Neural crest cell (in vitro differentiated cells): Measurements from ENCODE around the gene PCDHB6. TPM values are rescaled to one million over a fixed set of nuclear protein-coding genes. Genes with fewer than 3 reads are reported as not detected.
"Not testable (repeated sequence)": the region's sequence is repeated elsewhere in the genome, so short reads cannot be mapped to it uniquely, and the experiment has no call there.

Experiments
- DNase-seq: peaks from one replicate; pipeline ENCODE4 v3.0.0; 2021; ENCODE audit warnings: low read depth, mixed read lengths, low spot score
- H3K27ac Mint-ChIP-seq: one replicate; pipeline ENCODE4 v1.8.0; 2021; ENCODE audit warnings: mild to moderate bottlenecking, mixed read lengths; ENCODE audit not compliant: unreplicated experiment
- H3K27me3 Mint-ChIP-seq: 2 replicates; pipeline ENCODE4 v1.8.0; 2021; ENCODE audit warnings: low read depth, mild to moderate bottlenecking, mixed read lengths
- H3K36me3 Mint-ChIP-seq: 2 replicates; pipeline ENCODE4 v1.8.0; 2021; ENCODE audit warnings: low read depth, mild to moderate bottlenecking, mixed read lengths
- H3K4me1 Mint-ChIP-seq: 2 replicates; pipeline ENCODE4 v1.8.0; 2021; ENCODE audit warnings: mixed read lengths
- H3K4me3 Mint-ChIP-seq: one replicate; pipeline ENCODE4 v1.8.0; 2021; ENCODE audit warnings: mild to moderate bottlenecking, mixed read lengths
- H3K9me3 Mint-ChIP-seq: 2 replicates; pipeline ENCODE4 v1.8.0; 2021; ENCODE audit warnings: mixed read lengths
- total RNA-seq: library from RNA; stranded (reverse); gene quantifications from 2 replicates; pipeline ENCODE4 v1.2.1, GENCODE V29; 2021
- TF ChIP-seq, protein P1 (sequence below): fragments of 200-600 bp; sonication (generic); conservative IDR thresholded peaks from 2 replicates; pipeline ENCODE4 v1.5.0; 2021; ENCODE audit warnings: antibody characterized with exemption, mild to moderate bottlenecking

PCDHB6 gene
- total RNA-seq, 1 donor from 2014 or later: 0.70 TPM

DNA sequence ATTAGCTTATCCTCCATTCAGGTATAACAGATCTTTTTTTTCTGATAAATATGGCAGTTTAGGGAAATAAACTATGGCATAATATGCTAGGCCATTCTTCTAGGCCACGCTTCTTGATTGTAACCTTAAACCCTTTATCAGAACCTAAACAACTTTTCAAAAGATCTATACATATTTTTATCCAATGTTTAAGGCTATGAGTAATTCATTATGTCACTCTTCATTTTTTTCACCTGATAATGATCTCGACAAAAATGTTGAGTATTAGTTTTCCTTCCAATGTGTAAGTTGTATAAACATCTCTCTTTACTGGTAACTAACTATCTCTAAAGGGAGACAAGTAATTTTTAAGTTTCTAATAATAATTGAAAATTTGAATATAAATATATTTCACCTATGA is 30.6 kb upstream of the PCDHB6 start:
- TF ChIP-seq, protein P1, sequence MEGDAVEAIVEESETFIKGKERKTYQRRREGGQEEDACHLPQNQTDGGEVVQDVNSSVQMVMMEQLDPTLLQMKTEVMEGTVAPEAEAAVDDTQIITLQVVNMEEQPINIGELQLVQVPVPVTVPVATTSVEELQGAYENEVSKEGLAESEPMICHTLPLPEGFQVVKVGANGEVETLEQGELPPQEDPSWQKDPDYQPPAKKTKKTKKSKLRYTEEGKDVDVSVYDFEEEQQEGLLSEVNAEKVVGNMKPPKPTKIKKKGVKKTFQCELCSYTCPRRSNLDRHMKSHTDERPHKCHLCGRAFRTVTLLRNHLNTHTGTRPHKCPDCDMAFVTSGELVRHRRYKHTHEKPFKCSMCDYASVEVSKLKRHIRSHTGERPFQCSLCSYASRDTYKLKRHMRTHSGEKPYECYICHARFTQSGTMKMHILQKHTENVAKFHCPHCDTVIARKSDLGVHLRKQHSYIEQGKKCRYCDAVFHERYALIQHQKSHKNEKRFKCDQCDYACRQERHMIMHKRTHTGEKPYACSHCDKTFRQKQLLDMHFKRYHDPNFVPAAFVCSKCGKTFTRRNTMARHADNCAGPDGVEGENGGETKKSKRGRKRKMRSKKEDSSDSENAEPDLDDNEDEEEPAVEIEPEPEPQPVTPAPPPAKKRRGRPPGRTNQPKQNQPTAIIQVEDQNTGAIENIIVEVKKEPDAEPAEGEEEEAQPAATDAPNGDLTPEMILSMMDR: no peak
- no peak overlapping the region for H3K27ac Mint-ChIP-seq
- no peaks in the 10 kb centered on the region for H3K4me1 Mint-ChIP-seq
- DNase-seq: no peak
- peaks cover 61% of the 10 kb centered on the region for H3K36me3 Mint-ChIP-seq
- H3K9me3 Mint-ChIP-seq: peaks cover 28% of the 10 kb centered on the region
- no peak overlapping the region for H3K4me3 Mint-ChIP-seq
- no peaks in the 10 kb centered on the region for H3K27me3 Mint-ChIP-seq

DNA sequence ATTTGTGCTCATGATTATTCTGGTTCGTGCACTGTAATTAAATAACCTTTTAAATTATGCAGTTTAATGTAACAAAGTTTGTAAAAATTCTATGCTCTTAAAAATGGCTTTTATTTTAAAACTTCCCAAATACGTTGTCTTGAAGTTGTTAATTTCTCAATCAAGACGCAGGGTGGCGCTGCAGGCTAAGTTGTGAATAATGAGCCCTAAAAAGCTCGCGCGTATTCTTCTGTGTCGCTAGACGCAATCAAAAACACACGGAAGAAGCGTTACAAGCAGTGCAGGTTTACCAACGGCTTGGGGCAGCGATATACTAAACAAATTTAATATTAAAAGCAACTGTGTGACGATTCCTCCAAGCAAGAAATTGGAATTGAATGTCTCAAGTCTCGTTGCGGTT is 28.3 kb upstream of the PCDHB6 start, which contains the start of gene PCDHB4:
Gene PCDHB4, plus strand, starts transcription at position 256 of the 400 bp plus-strand sequence. CDS start 181 bp downstream, outside the sequence.
- Mint-ChIP-seq H3K36me3 (peaks cover 47% of the 10 kb centered on the region), H3K4me1 (no peaks in the 10 kb centered on the region), H3K27me3 (no peaks in the 10 kb centered on the region), H3K9me3 (peaks cover 15% of the 10 kb centered on the region), H3K4me3 (no peak within 1 kb of the TSS), H3K27ac (no peak within 1 kb of the TSS)
- DNase-seq: no peak
- TF ChIP-seq, protein P1: no peak

DNA sequence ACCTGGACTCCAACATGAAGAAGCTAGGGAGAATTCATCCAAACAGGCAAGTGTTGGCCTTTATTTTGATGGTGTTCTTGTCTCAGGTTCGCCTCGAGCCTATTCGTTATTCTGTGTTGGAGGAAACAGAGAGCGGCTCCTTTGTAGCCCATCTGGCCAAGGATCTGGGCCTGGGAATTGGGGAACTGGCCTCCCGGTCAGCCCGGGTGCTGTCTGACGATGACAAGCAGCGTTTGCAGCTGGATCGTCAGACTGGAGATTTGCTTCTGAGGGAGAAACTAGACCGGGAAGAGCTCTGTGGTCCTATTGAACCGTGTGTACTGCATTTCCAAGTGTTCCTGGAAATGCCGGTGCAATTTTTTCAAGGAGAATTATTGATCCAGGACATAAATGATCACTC is 27.9 kb upstream of the PCDHB6 start:
- no peak for DNase-seq
- Mint-ChIP-seq H3K9me3 (peaks cover 12% of the 10 kb centered on the region), H3K27me3 (no peaks in the 10 kb centered on the region), H3K36me3 (peaks cover 44% of the 10 kb centered on the region), H3K4me3 (no peak overlapping the region), H3K4me1 (no peaks in the 10 kb centered on the region), H3K27ac (no peak overlapping the region)
- TF ChIP-seq, protein P1: no peak

DNA sequence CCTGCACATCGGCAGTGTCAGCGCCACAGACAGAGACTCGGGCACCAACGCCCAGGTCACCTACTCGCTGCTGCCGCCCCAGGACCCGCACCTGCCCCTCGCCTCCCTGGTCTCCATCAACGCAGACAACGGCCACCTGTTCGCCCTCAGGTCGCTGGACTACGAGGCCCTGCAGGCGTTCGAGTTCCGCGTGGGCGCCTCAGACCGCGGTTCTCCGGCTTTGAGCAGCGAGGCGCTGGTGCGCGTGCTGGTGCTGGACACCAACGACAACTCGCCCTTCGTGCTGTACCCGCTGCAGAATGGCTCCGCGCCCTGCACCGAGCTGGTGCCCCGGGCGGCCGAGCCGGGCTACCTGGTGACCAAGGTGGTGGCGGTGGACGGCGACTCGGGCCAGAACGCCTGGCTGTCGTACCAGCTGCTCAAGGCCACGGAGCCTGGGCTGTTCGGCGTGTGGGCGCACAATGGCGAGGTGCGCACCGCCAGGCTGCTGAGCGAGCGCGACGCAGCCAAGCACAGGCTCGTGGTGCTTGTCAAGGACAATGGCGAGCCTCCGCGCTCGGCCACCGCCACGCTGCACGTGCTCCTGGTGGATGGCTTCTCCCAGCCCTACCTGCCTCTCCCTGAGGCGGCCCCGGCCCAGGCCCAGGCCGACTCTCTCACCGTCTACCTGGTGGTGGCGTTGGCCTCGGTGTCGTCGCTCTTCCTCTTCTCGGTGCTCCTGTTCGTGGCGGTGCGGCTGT is 26.3 kb upstream of the PCDHB6 start:
- Mint-ChIP-seq H3K36me3 (peaks cover 47% of the 10 kb centered on the region), H3K9me3 (peaks cover 13% of the 10 kb centered on the region)
- not testable (repeated sequence) for H3K27ac Mint-ChIP-seq, H3K27me3 Mint-ChIP-seq, DNase-seq, H3K4me3 Mint-ChIP-seq, H3K4me1 Mint-ChIP-seq

DNA sequence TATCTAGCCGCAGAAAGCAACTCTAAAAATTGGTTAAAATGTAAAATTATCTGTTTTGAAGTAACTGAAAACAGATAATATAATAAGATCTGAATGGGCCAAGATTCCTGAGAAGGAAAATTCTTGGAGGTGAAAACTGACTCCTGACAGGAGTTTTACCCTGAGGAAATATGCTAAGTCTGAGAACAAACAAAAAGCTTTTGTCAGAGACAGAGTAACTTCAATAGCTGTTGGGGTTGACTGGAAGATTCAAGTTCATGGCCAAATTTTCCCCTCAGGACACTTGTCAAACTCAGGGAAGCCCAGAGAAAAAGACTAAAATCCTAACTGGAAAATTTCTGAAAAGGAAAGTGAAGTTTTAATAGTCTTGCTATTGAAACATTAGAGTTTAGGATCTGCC is 22.6 kb upstream of the PCDHB6 start:
- peaks cover 37% of the 10 kb centered on the region for H3K36me3 Mint-ChIP-seq
- peaks cover 17% of the 10 kb centered on the region for H3K9me3 Mint-ChIP-seq
- H3K27me3 Mint-ChIP-seq: no peaks in the 10 kb centered on the region
- DNase-seq: no peak
- no peak overlapping the region for H3K4me3 Mint-ChIP-seq
- H3K27ac Mint-ChIP-seq: no peak overlapping the region
- peaks cover 5% of the 10 kb centered on the region for H3K4me1 Mint-ChIP-seq
- TF ChIP-seq, protein P1: no peak

DNA sequence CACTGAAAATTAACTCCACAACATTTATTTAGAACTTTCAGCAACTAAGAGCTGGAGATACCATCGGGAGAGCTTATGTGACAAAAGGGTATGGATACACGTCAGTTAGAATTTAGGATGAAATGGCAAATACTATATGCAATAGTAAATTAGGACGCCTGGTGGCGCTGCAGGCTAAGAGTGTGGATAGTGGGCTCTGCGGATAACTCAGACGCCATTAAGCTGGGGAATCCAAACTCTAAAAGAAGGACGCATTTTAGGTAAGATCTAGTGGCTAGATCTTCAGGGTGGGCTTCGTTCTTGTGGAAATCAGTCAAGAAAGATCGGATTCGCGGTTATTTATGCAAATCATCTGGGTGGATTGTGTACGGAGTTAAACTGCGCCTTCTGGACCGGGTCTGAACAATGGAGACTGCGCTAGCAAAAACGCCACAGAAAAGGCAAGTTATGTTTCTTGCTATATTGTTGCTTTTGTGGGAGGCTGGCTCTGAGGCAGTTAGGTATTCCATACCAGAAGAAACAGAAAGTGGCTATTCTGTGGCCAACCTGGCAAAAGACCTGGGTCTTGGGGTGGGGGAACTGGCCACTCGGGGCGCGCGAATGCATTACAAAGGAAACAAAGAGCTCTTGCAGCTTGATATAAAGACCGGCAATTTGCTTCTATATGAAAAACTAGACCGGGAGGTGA is 14.7 kb upstream of the PCDHB6 start, which contains the start of gene PCDHB5:
Gene PCDHB5, plus strand, starts transcription at position 177 of the 688 bp plus-strand sequence. Its CDS starts 229 bp downstream, at position 406.
- H3K27ac Mint-ChIP-seq: peak within 1 kb of the TSS; percentile 51
- peak within 1 kb of the TSS; percentile 84 for H3K4me3 Mint-ChIP-seq
- H3K27me3 Mint-ChIP-seq: no peaks in the 10 kb centered on the region
- H3K9me3 Mint-ChIP-seq: peaks cover 31% of the 10 kb centered on the region
- TF ChIP-seq, protein P1: peak; percentile 71
- DNase-seq: no peak
- H3K4me1 Mint-ChIP-seq: no peaks in the 10 kb centered on the region
- H3K36me3 Mint-ChIP-seq: peaks cover 55% of the 10 kb centered on the region
